GM13977 (cell line): ENCODE measurements around the gene ITPKB.
"Not testable (repeated sequence)": the region's sequence is repeated elsewhere in the genome, so short reads cannot be mapped to it uniquely, and the experiment has no call there.

Experiments used
- DNase-seq: peaks from one replicate; pipeline ENCODE4 v3.0.0; 2012; ENCODE audit warnings: low spot score
- CTCF ChIP-seq: IDR thresholded peaks from 2 replicates; pipeline ENCODE4 v1.5.1; 2012; ENCODE audit warnings: mild to moderate bottlenecking, control low read depth; ENCODE audit not compliant: insufficient read depth; ENCODE audit errors: extremely low read depth, missing control alignments
- in situ Hi-C: fragments of 300-500 bp; cut with MboI; formaldehyde crosslinking; loops from one replicate; pipeline ENCODE4 v1.12.0; 2022; ENCODE audit warnings: low sequenced_read_pairs, low pct_unique_long_range_greater_than_20kb, mixed read lengths, inconsistent platforms; ENCODE audit not compliant: unreplicated experiment

Gene ITPKB

DNA sequence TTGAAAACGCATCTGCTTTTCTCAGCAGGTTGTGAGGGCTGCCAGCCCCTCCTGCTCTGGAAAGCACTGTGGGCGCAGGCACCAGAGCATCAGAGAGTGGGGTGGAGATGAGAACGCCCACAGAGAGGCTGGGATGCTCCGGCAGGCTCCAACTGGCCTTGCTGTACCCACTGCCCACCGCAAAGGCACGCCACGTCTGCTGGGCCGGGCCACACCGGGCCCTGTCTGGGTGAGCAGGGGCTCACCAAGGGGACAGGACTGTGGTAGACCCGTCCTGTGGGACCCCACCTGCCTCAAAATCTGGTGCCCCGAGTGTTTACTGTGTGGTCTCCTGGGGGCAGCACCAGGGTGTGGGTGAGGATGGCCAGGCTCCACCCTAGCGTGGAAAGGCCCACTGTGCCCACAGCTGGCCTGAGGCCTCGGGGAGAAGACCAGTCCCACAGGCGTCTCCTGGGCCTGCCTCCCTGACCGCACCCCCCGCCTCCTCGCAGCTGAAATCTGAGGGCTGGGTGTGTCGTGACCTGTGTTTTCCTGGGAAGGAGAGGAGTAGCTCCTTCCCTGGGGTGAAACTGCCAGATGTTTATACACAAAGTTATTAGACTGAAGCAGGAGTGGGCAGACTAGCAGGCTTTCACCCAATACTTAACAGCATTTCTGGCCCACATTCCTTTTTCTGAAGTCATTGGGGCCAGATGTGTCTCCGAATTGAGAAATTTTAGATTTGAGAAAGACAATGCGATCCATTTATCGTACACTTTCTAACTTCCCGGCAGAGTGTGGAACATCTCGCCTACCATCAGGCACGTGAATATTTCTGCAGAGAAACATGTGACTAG, 136.7 kb downstream of the ITPKB start:
- in situ Hi-C loops: no loop called here
- TF ChIP-seq CTCF: no peak

GRCh38 chr1:226601456-226601855, 137.6 kb downstream of the ITPKB start:
- in situ Hi-C loops: no loop called here
- no peak for DNase-seq
- TF ChIP-seq CTCF: no peak

More for the DNA sequence above, 136.7 kb downstream of the ITPKB start:
- DNase-seq: no peak

- TF ChIP-seq CTCF: no peak
- in situ Hi-C loops: no loop called here
- no peak for DNase-seq
Measured at GRCh38 chr1:226600254-226600653, 138.8 kb downstream of the ITPKB start.

- DNase-seq: no peak
- TF ChIP-seq CTCF: no peak
- in situ Hi-C loops: no loop called here
Measured at GRCh38 chr1:226599636-226600238, 139.3 kb downstream of the ITPKB start.

DNA sequence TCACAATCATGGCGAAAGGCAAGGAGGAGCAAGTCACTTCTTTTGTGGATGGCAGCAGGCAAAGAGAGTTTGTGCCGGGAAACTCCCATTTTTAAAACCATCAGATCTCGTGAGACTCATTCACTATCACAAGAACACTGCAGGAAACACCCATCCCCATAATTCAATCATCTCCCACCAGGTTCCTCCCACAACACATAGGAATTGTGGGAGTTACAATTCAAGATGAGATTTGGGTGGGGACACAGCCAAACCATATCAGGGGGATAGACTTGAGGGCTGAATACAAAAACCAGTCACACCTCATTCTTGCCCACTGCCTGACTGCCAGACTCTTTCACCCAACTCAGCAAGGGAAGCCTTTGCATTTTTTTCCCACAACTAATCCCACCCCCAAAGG, 140.1 kb downstream of the ITPKB start:
- in situ Hi-C loops, DNase-seq: not testable (repeated sequence)

GRCh38 chr1:226598455-226598849, 140.6 kb downstream of the ITPKB start:
- in situ Hi-C loops: no loop called here
- DNase-seq: no peak
- TF ChIP-seq CTCF: no peak
